Measurements from ENCODE around the gene F2R. TPM values are rescaled to one million over a fixed set of nuclear protein-coding genes. Genes with fewer than 3 reads are reported as not detected.

F2R gene
- 16.1 and 16.9 TPM in 2 replicates for total RNA-seq (2014; rRNA removed)
- Bru-seq, nascent RNA = percentile 93 among the genes with signal in this experiment
- BruChase-seq, experiment 1, labeled RNA remaining after a 6-hour chase = percentile 96 among the genes with signal in this experiment
- BruChase-seq, experiment 2, labeled RNA remaining after a 2-hour chase = percentile 94 among the genes with signal in this experiment
- long read RNA-seq, transcript F2R-201 (2 exons, 3,821 nt) = major isoform, 120 of 178 reads
- long read RNA-seq, partial matches to known transcripts = 0 of 178 reads
- long read RNA-seq, other reads (novel, unspliced or antisense) = 58 of 178 reads

DNA sequence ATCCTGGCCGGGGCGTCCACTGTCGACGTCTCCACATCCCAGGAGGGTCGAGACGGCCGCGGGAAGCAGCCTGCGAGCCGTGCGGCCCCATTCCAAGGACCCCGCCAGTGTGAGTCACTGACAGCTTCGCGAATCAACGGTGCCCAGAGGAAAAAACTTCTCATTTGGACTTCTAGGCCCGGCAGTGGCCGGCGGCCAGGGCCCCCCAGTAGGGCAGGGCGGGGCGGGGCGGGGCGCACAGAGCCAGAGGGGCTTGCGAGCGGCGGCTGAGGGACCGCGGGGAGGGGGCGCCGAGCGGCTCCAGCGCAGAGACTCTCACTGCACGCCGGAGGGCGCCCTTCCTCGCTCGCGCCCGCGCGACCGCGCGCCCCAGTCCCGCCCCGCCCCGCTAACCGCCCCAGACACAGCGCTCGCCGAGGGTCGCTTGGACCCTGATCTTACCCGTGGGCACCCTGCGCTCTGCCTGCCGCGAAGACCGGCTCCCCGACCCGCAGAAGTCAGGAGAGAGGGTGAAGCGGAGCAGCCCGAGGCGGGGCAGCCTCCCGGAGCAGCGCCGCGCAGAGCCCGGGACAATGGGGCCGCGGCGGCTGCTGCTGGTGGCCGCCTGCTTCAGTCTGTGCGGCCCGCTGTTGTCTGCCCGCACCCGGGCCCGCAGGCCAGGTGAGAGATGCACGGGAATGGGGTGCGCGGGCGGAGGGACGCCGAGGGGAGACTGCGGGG, at the start of gene F2R:
TSS of gene F2R (plus strand) at position 391 of the 720 bp plus-strand sequence. CDS start at position 573, 182 bp downstream.
- Histone ChIP-seq H2AFZ (ENCODE audit: low read length) (peak within 1 kb of the TSS; percentile 88), H3K4me2 (ENCODE audit: low read length) (peak within 1 kb of the TSS; percentile 92), H3K4me1 (ENCODE audit: insufficient read depth, low read length) (peaks cover 5% of the 10 kb centered on the region; the same call in 1 of the 2 replicates), H3K4me3 (ENCODE audit: low read length) (peak within 1 kb of the TSS; percentile 89), H3F3A (ENCODE audit: low read length, unreplicated experiment) (no peaks in the 10 kb centered on the region), H4K20me1 (ENCODE audit: low read length) (no peaks in the 10 kb centered on the region), H3K36me3 (ENCODE audit: low read depth, low read length) (no peaks in the 10 kb centered on the region), H3K9ac (ENCODE audit: low read length) (peak within 1 kb of the TSS; percentile 86), H3K27ac (ENCODE audit: low read length) (peak within 1 kb of the TSS; percentile 25; the same call in 1 of the 2 replicates), H3K9me2 (replicated peaks; ENCODE audit: low read length) (no peaks in the 10 kb centered on the region), H3K79me2 (ENCODE audit: low read length) (peaks cover 32% of the 10 kb centered on the region), H3K27me3 (ENCODE audit: low read length) (no peaks in the 10 kb centered on the region), H3K9me3 (ENCODE audit: low read length) (no peaks in the 10 kb centered on the region)
- ChIA-PET CTCF (no interaction called here), POLR2A (ENCODE audit: unreplicated experiment) (no interaction called here)
- no TSS peak for BruUV-seq (replicated peaks)
- peak; percentile 38 for DNase-seq
- ATAC-seq = peak; percentile 84
- TF ChIP-seq EZH2 (IDR thresholded peaks at IDR 0.05; ENCODE audit: low read length, unreplicated experiment) = no peak
- TF ChIP-seq, protein P1, sequence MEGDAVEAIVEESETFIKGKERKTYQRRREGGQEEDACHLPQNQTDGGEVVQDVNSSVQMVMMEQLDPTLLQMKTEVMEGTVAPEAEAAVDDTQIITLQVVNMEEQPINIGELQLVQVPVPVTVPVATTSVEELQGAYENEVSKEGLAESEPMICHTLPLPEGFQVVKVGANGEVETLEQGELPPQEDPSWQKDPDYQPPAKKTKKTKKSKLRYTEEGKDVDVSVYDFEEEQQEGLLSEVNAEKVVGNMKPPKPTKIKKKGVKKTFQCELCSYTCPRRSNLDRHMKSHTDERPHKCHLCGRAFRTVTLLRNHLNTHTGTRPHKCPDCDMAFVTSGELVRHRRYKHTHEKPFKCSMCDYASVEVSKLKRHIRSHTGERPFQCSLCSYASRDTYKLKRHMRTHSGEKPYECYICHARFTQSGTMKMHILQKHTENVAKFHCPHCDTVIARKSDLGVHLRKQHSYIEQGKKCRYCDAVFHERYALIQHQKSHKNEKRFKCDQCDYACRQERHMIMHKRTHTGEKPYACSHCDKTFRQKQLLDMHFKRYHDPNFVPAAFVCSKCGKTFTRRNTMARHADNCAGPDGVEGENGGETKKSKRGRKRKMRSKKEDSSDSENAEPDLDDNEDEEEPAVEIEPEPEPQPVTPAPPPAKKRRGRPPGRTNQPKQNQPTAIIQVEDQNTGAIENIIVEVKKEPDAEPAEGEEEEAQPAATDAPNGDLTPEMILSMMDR (conservative IDR thresholded peaks at IDR 0.05; ENCODE audit: low read depth, low read length) = peak; percentile 42
- intact Hi-C loops (cut with micrococcal nuclease) = loop anchor here (1.0 to 10.0 kb wide), 6 partner anchors 31 to 299 kb away; partner anchors contain the start of gene F2RL1

DNA sequence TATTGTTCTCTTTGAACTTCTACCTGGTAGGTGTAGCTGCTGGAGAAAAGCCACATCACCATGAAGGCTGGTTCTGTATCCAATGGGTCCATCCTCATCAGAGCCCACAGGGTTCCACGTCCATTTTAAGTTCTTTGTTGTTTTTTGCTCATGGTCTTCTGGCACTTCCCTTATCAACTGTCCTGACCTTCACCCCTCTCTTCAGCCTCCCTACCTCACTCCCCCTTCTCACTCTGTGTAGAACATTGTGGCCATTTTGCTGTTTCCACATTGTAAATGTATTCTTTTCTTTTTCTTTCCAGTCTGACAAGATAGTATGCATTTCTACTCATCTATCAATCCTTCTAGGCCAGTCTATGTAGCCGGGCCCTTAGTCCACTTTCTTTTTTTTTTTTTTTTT, 48.4 kb upstream of the F2R start:
- Histone ChIP-seq H3F3A (ENCODE audit: low read length, unreplicated experiment) (no peaks in the 10 kb centered on the region), H2AFZ (ENCODE audit: low read length) (no peak overlapping the region), H3K79me2 (ENCODE audit: low read length) (no peaks in the 10 kb centered on the region), H3K36me3 (ENCODE audit: low read depth, low read length) (no peaks in the 10 kb centered on the region), H3K27ac (ENCODE audit: low read length) (no peak overlapping the region), H3K4me2 (ENCODE audit: low read length) (no peak overlapping the region), H3K9ac (ENCODE audit: low read length) (no peak overlapping the region), H4K20me1 (ENCODE audit: low read length) (no peaks in the 10 kb centered on the region), H3K27me3 (ENCODE audit: low read length) (no peaks in the 10 kb centered on the region), H3K4me1 (ENCODE audit: insufficient read depth, low read length) (0 out of 2 replicates have a peak, but pooled peaks cover 5% of the 10 kb centered on the region), H3K9me2 (replicated peaks; ENCODE audit: low read length) (no peaks in the 10 kb centered on the region), H3K4me3 (ENCODE audit: low read length) (no peak overlapping the region), H3K9me3 (ENCODE audit: low read length) (no peaks in the 10 kb centered on the region)
- ATAC-seq = no peak
- no peak for TF ChIP-seq EZH2phosphoT487 (IDR thresholded peaks at IDR 0.05; ENCODE audit: borderline replicate concordance, low read length)
- TF ChIP-seq EZH2 (IDR thresholded peaks at IDR 0.05; ENCODE audit: low read length, unreplicated experiment) = no peak
- TF ChIP-seq, protein P1 (conservative IDR thresholded peaks at IDR 0.05; ENCODE audit: low read depth, low read length) = no peak
- POLR2A ChIA-PET (ENCODE audit: unreplicated experiment) = no interaction called here
- intact Hi-C loops (cut with micrococcal nuclease) = no loop called here
- BruUV-seq (replicated peaks) = no TSS peak
- no peak for DNase-seq
- CTCF ChIA-PET = no interaction called here

DNA sequence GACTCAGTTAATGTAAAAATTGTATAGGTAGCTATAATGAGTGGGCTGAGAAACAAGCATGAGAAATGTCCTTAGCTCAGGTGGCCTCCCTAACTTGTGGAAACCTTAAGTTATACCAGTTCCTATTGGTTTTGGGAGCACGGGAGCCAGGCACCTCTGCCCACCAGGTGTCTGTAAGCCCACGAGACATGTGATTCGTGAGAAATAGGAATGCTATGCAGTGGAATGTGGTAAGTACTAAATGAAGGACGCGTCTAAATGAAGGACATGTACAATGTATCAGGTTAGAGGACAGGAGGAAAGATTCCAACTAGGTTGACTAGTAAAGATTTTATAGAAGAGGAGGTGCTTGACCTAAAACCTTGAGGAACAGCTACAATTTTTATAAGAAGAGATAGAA, 46.7 kb upstream of the F2R start:
- H3F3A ChIP-seq (ENCODE audit: low read length, unreplicated experiment) = no peaks in the 10 kb centered on the region
- H3K27ac ChIP-seq (ENCODE audit: low read length) = no peak overlapping the region
- H3K9me3 ChIP-seq (ENCODE audit: low read length) = no peaks in the 10 kb centered on the region
- H3K9me2 ChIP-seq (replicated peaks; ENCODE audit: low read length) = no peaks in the 10 kb centered on the region
- 0 out of 2 replicates have a peak, but pooled peaks cover 5% of the 10 kb centered on the region for H3K4me1 ChIP-seq (ENCODE audit: insufficient read depth, low read length)
- DNase-seq (no peak), ATAC-seq (no peak)
- no peaks in the 10 kb centered on the region for H3K36me3 ChIP-seq (ENCODE audit: low read depth, low read length)
- H3K4me2 ChIP-seq (ENCODE audit: low read length) = no peak overlapping the region
- H2AFZ ChIP-seq (ENCODE audit: low read length) = no peak overlapping the region
- no peak for TF ChIP-seq EZH2phosphoT487 (IDR thresholded peaks at IDR 0.05; ENCODE audit: borderline replicate concordance, low read length)
- TF ChIP-seq, protein P1 (conservative IDR thresholded peaks at IDR 0.05; ENCODE audit: low read depth, low read length) = no peak
- no peak for TF ChIP-seq EZH2 (IDR thresholded peaks at IDR 0.05; ENCODE audit: low read length, unreplicated experiment)
- CTCF ChIA-PET = no interaction called here
- H4K20me1 ChIP-seq (ENCODE audit: low read length) = no peaks in the 10 kb centered on the region
- POLR2A ChIA-PET (ENCODE audit: unreplicated experiment) = no interaction called here
- no peak overlapping the region for H3K4me3 ChIP-seq (ENCODE audit: low read length)
- BruUV-seq (replicated peaks) = no TSS peak
- H3K9ac ChIP-seq (ENCODE audit: low read length) = no peak overlapping the region
- H3K79me2 ChIP-seq (ENCODE audit: low read length) = no peaks in the 10 kb centered on the region
- intact Hi-C loops (cut with micrococcal nuclease) = no loop called here
- H3K27me3 ChIP-seq (ENCODE audit: low read length) = no peaks in the 10 kb centered on the region

Data from PC-3 (cell line).